ENCODE measurements around the gene POLR1B.
"Not testable (repeated sequence)": the region's sequence is repeated elsewhere in the genome, so short reads cannot be mapped to it uniquely, and the experiment has no call there.

- not testable (repeated sequence) for TF ChIP-seq RFX5 (IDR thresholded peaks at IDR 0.05; ENCODE audit: low read length); EZH2phosphoT487 (IDR thresholded peaks at IDR 0.05; ENCODE audit: borderline replicate concordance, low read depth); CHD2 (IDR thresholded peaks at IDR 0.05; ENCODE audit: low read length, partially characterized antibody); CTCF (IDR thresholded peaks at IDR 0.05); SIN3A (IDR thresholded peaks at IDR 0.05; ENCODE audit: borderline replicate concordance, low read depth, low read length); POLR2AphosphoS5 (IDR thresholded peaks at IDR 0.05; ENCODE audit: low read depth, low read length); SMC3 (IDR thresholded peaks at IDR 0.05; ENCODE audit: low read depth, low read length); MAX (IDR thresholded peaks at IDR 0.05; ENCODE audit: low read depth); EP300 (IDR thresholded peaks at IDR 0.05; ENCODE audit: borderline replicate concordance in 1 of 2, low read depth in 1 of 2, low read length in 1 of 2); NFIC (IDR thresholded peaks at IDR 0.05; ENCODE audit: borderline replicate concordance); GATA2 (CRISPR knock-in tag; IDR thresholded peaks at IDR 0.05); NRF1 (IDR thresholded peaks at IDR 0.05; ENCODE audit: low read depth, low read length); ZBTB33 (IDR thresholded peaks at IDR 0.05; ENCODE audit: borderline replicate concordance, low read depth); YY1 (IDR thresholded peaks at IDR 0.05; ENCODE audit: low read depth)
Observed at GRCh38 chr2:112536665-112537064, 5.6 kb upstream of the POLR1B start.
